ENCODE data around the gene CEP112.

- TF ChIP-seq POLR2AphosphoS5 (IDR thresholded peaks at IDR 0.05; ENCODE audit: low read depth, low read length) (no peak), SPI1 (IDR thresholded peaks at IDR 0.05; ENCODE audit: low read depth, low read length) (no peak)
Observed at GRCh38 chr17:66220079-66220835, 28.3 kb upstream of the CEP112 start.

Measured in GM12891 (cell line).